Nucleus accumbens (tissue), 56 donors: Measurements from ENCODE around the gene SPATA31D1.
"Not testable (repeated sequence)": the region's sequence is repeated elsewhere in the genome, so short reads cannot be mapped to it uniquely, and the experiment has no call there.

Source experiments
- DNase-seq, 56 donors: peaks; one replicate each; lab custom pipeline; 2025; lab: John Stamatoyannopoulos, UW

The SPATA31D1 gene

DNA sequence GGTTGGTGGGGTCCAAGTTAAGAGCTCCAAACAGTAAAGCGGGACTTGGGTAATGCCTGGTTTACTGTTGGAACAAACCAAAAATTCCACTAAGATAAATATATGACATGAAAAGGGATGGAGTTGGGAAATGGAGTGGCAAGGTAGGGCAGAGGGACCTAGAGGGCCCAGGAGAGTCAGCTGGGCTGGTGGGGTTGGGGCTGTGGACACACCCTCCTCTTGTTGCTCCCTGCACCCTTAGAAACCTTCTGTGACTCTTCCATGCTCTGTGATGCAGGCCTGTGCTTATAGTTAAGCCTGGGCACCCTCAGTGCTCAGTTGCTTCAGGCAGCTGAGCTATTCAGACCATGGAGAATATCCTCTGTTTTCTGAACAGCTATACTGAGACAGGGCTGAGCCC, at the start of gene SPATA31D1:
Gene SPATA31D1, plus strand, starts transcription at position 301 of the 400 bp plus-strand sequence. Its CDS starts 47 bp downstream, at position 348.
- not testable (repeated sequence) for DNase-seq

DNA sequence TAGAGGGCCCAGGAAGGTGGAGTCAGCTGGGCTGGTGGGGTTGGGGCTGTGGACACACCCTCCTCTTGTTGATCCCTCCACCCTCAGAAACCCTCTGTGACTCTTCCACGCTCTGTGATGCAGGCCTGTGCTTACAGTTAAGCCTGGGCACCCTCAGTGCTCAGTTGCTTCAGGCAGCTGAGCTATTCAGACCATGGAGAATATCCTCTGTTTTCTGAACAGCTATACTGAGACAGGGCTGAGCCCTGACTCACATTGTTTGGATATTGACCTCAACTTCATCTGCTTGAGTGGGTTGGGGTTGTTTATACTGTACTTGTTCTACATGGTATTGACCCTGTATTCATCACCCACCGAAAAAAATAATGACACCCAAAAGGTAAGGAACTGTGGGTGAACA, 45.2 kb upstream of the SPATA31D1 start, which contains the start of gene SPATA31D3:
Gene SPATA31D3, plus strand, starts transcription at position 108 of the 400 bp plus-strand sequence. Its CDS starts 86 bp downstream, at position 194.
- not testable (repeated sequence) for DNase-seq

DNA sequence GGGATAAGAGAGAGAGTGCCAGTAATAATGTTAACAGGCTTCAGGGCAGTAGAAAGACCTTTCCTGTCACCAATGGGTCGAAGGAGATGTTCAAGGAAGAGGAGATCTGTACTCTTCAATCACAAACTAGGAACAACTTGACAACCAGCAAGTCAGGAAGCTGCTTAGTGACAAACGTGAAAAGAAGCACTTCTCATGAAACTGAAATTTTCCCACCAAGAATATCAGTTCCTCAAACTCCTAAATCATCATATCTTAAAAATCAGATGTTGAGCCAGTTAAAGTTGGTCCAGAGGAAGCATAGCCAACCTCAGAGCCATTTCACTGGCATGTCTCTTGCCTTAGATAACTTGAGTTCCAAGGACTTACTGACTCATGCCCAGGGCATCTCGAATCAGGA, 39.9 kb upstream of the SPATA31D1 start:
- DNase-seq, result not testable (repeated sequence)

DNA sequence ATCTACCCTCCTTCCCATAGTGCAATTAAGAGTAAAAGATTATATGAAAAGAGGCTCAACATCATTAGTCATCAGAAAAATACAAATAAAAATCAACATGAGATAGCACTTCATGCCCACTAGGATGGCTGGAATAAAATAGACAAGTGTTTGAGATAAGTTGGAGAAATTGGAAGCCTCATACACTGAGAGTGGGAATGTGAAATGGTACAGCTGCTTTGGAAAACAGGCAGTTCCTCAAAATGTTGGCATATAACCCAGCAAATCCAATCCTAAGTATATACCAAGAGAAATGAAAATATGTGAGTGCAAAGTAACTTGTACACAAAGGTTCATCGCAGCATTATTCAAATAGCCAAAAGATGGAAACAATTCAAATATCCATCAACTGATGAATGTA, 35.5 kb upstream of the SPATA31D1 start:
- no peak for DNase-seq

GRCh38 chr9:81955625-81956024, 32.9 kb upstream of the SPATA31D1 start:
- DNase-seq, result no peak

GRCh38 chr9:81964218-81965171, 24.1 kb upstream of the SPATA31D1 start:
- DNase-seq, result no peak

- DNase-seq, result no peak
Measured at GRCh38 chr9:81968026-81968425, 20.5 kb upstream of the SPATA31D1 start.

GRCh38 chr9:81969971-81970370, 18.6 kb upstream of the SPATA31D1 start:
- DNase-seq, result no peak

- DNase-seq, result no peak
Measured at GRCh38 chr9:81971727-81972126, 16.8 kb upstream of the SPATA31D1 start.

DNA sequence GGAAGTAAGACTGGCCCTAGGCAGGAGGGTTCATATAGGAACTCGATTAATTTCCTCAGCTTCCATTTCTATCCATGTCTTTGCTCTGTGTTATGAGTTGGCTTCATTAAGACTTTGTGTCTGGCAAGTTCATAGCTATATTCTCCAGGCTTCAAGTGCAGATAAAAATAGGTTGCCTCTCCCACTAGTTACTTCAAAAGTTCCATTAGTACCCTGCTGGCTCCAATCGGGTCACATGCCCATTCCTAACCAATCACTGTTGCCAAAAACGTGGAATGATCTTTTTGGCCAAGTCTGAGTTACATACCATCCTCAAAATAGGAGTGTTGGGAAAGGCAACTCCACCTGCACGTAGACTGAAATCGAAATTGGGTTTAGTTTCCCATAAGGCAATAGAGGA, 13.8 kb upstream of the SPATA31D1 start:
- no peak for DNase-seq

DNA sequence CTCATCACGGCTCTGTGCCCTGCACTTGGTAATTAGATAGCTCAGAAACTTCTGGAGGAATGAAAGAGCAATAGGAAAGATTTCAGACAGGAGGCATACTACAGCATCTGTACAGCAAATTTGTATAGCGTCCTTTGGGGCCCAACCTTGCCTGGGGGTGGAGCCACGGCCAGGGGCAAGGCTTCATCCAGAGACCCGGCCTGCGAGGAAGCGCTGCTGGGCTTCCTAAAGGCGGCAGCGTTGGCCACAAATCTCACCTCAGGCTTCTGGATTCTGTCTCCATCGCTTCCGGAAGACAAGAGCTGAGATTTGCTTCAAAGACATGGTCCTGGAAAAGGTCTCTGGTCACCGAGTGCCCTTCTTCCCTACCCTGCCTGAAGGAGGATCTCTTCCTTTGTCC, 12.2 kb upstream of the SPATA31D1 start:
- DNase-seq, result no peak

GRCh38 chr9:81979196-81979595, 9.4 kb upstream of the SPATA31D1 start:
- no peak for DNase-seq

- DNase-seq, result no peak
Measured at GRCh38 chr9:81980568-81980967, 8.0 kb upstream of the SPATA31D1 start.

- DNase-seq, result no peak
Measured at GRCh38 chr9:81981883-81982282, 6.7 kb upstream of the SPATA31D1 start.

DNA sequence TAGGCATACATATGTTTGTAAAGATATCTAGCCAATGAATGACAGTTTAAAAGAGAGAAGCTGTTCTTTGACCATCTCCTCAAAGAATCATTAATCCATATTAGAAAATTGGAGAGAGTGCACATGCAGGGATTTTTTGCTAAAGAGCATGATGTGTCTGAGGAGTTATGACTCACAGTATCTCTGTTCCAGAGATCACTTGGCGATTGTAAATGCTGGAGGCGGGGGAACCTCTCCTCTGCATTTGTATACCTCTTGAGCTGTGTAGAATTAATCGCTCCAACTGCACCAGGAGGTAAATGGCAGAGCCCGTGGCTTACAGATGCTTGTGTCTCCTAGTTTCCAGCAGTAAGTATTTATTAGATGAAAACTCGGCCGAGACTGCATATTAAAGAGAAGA, 3.6 kb upstream of the SPATA31D1 start:
- no peak for DNase-seq

GRCh38 chr9:81986051-81986450, 2.5 kb upstream of the SPATA31D1 start:
- DNase-seq, result no peak

DNA sequence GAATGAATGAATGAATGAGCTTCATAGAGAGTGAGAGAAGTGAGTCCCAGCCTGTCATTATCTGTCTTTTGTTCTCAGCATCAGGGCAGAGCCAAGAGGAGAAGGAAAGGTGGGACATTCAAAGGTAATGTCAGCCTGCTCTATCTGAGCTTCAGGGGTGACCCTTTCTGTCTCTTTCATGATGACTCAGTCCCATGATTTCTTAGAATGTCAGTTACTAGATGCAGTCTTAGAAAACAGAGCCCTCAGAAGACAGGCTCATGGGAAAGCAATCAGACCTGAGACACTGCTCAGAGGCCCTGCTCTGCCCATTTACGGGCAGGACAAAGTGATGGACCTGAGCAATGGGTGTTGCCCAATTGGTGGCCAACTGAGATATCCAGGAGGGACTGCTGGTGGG, 1.1 kb downstream of the SPATA31D1 start:
- DNase-seq, result no peak

DNA sequence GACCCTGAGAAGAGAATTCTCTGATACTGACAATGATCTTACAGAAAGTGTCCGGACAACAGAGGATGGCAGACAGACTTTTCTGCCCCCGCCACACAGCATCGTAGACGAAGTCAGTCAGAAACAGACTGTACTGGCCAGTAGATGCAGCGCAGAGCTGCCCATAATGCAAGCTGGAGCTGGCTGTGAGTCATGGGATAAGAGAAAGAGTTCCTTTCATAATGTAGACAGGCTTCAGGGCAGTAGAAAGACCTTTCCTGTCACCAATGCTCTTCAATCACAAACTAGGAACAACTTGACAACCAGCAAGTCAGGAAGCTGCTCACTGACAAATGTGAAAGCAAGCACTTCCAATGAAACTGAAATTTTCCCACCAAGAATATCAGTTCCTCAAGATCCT, 5.1 kb downstream of the SPATA31D1 start:
- no peak for DNase-seq

GRCh38 chr9:81999806-82000205, 11.2 kb downstream of the SPATA31D1 start:
- no peak for DNase-seq

- DNase-seq, result no peak
Measured at GRCh38 chr9:82010711-82011110, 22.1 kb downstream of the SPATA31D1 start.

DNA sequence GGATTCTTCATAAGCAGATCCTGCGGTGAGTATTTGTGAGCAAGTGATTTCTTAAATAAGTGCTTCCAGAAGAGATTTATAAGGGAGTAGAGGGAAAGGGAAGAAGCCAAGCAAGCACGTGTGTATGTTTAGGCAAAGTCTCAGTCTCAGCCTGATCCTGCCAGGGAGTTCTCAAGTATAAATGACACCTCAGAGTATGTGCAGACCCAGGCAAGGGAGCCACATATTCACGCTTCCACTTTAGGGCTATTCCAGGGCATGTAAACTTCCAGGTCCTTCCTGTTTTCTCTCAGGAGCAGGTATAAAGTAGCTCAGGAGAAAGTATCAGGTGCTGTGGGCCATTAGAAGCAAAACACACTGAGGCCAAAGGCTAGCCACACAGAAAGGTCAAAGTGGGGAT, 22.6 kb downstream of the SPATA31D1 start:
- no peak for DNase-seq

DNA sequence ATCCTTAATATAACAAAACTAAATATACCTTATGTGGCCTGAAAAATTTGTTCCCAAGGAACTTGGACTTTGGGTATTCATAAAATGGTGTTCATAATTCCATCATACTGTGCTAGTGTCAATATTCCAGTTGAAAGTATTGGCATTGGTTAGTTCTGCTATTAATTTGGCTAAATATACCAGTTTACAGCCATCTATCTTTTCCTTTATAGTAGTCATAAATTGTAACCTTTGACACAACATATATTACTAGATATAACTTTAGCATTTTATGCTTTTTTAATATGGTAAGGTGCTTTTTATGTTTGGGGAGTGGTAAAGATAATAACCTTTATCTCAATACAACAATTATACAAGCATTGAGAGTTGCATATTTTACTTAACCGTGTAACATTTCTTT, 23.7 kb downstream of the SPATA31D1 start:
- DNase-seq, result no peak
